ENCODE measurements around the gene AP1S1.

- TF ChIP-seq, protein P1, sequence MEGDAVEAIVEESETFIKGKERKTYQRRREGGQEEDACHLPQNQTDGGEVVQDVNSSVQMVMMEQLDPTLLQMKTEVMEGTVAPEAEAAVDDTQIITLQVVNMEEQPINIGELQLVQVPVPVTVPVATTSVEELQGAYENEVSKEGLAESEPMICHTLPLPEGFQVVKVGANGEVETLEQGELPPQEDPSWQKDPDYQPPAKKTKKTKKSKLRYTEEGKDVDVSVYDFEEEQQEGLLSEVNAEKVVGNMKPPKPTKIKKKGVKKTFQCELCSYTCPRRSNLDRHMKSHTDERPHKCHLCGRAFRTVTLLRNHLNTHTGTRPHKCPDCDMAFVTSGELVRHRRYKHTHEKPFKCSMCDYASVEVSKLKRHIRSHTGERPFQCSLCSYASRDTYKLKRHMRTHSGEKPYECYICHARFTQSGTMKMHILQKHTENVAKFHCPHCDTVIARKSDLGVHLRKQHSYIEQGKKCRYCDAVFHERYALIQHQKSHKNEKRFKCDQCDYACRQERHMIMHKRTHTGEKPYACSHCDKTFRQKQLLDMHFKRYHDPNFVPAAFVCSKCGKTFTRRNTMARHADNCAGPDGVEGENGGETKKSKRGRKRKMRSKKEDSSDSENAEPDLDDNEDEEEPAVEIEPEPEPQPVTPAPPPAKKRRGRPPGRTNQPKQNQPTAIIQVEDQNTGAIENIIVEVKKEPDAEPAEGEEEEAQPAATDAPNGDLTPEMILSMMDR (conservative IDR thresholded peaks at IDR 0.05), result no peak
- TF ChIP-seq EZH2 (IDR thresholded peaks at IDR 0.05; ENCODE audit: low read depth), result no peak
Measured at GRCh38 chr7:101175664-101176063, 21.4 kb downstream of the AP1S1 start.
